SIG-M5 (cell line): ENCODE data around the gene HOPX.
"Not testable (repeated sequence)": the region's sequence is repeated elsewhere in the genome, so short reads cannot be mapped to it uniquely, and the experiment has no call there.

Experiments
- DNase-seq: peaks from one replicate; lab custom pipeline; 2025; lab: John Stamatoyannopoulos, UW

Gene HOPX

GRCh38 chr4:56688094-56688647 lies 7.1 kb upstream of the HOPX start:
- no peak for DNase-seq

GRCh38 chr4:56686537-56687231 lies 5.6 kb upstream of the HOPX start:
- DNase-seq: no peak

GRCh38 chr4:56684320-56685050 lies 3.4 kb upstream of the HOPX start:
- no peak for DNase-seq

- no peak for DNase-seq
Observed at GRCh38 chr4:56683455-56683854, 2.4 kb upstream of the HOPX start.

GRCh38 chr4:56681853-56682525 lies 893 bp upstream of the HOPX start:
- DNase-seq: no peak

- DNase-seq: no peak
Observed at GRCh38 chr4:56680266-56680665, 830 bp downstream of the HOPX start.

GRCh38 chr4:56677711-56678110 lies 3.4 kb downstream of the HOPX start:
- no peak for DNase-seq

- no peak for DNase-seq
Observed at GRCh38 chr4:56674984-56675383, 6.1 kb downstream of the HOPX start.

GRCh38 chr4:56671860-56672259 lies 9.2 kb downstream of the HOPX start:
- no peak for DNase-seq

- DNase-seq: no peak
Observed at GRCh38 chr4:56671373-56671772, 9.7 kb downstream of the HOPX start.

GRCh38 chr4:56668267-56668666 lies 12.8 kb downstream of the HOPX start:
- no peak for DNase-seq

- DNase-seq: not testable (repeated sequence)
Observed at GRCh38 chr4:56667396-56667795, 13.7 kb downstream of the HOPX start.

- no peak for DNase-seq
Observed at GRCh38 chr4:56666279-56666678, 14.8 kb downstream of the HOPX start.

GRCh38 chr4:56665781-56666180 lies 15.3 kb downstream of the HOPX start:
- no peak for DNase-seq

GRCh38 chr4:56662782-56663468 lies 18.2 kb downstream of the HOPX start:
- DNase-seq: no peak

- DNase-seq: no peak
Observed at GRCh38 chr4:56659946-56660345, 21.1 kb downstream of the HOPX start.

GRCh38 chr4:56658528-56658927 lies 22.6 kb downstream of the HOPX start:
- no peak for DNase-seq

- no peak for DNase-seq
Observed at GRCh38 chr4:56657818-56658217, 23.3 kb downstream of the HOPX start.

GRCh38 chr4:56657128-56657527 lies 24.0 kb downstream of the HOPX start:
- no peak for DNase-seq

GRCh38 chr4:56656346-56656643 lies 24.8 kb downstream of the HOPX start:
- no peak for DNase-seq

GRCh38 chr4:56655627-56656345 lies 25.3 kb downstream of the HOPX start:
- DNase-seq: no peak

- DNase-seq: no peak
Observed at GRCh38 chr4:56655209-56655626, 25.9 kb downstream of the HOPX start.
